Measurements from ENCODE around the gene LAG3. TPM values are rescaled to one million over a fixed set of nuclear protein-coding genes. Genes with fewer than 3 reads are reported as not detected.

LAG3 gene
- total and polyA plus RNA-seq, 10 donors, result 3.7 to 29.4 (median 12.7) TPM

- peaks cover 3 to 65% (median 41%) of the 10 kb centered on the region in 6 donors for H3K4me1 ChIP-seq
Observed at GRCh38 chr12:6790496-6791150, 18.3 kb downstream of the LAG3 start.

GRCh38 chr12:6791931-6792520 lies 19.7 kb downstream of the LAG3 start:
- TF ChIP-seq CTCF (IDR thresholded peaks at IDR 0.05 in 8 of 11, conservative IDR thresholded peaks at IDR 0.05 in 3 of 11) (no peak), POLR2AphosphoS5 (IDR thresholded peaks at IDR 0.05) (no peak), POLR2A (IDR thresholded peaks at IDR 0.05) (no peak)
- H3K27ac ChIP-seq, result peak overlapping the region; percentile 27 to 87 (median 80)
- peaks cover 3 to 53% (median 33%) of the 10 kb centered on the region in 6 donors for H3K4me1 ChIP-seq
- 16 to 38% (median 30%) methylated on average over 13 of the region's 13 CpGs for WGBS, 5 donors
- peaks cover 0 to 21% (median 0%) of the 10 kb centered on the region in 7 donors for H3K27me3 ChIP-seq (replicated peaks in 1 of 7)
- H3K36me3 ChIP-seq, result peaks cover 0 to 24% (median 2%) of the 10 kb centered on the region in 6 donors
- intact Hi-C loops (cut with DNase I; ENCODE audit: low total_unique reads), result no loop called here
- no peak for DNase-seq
- no peaks in the 10 kb centered on the region for H3K9me3 ChIP-seq
- peak overlapping the region in 7 of 8 donors; percentile 22 to 66 (median 43) for H3K4me3 ChIP-seq

More at GRCh38 chr12:6790496-6791150, 18.3 kb downstream of the LAG3 start:
- WGBS, 5 donors, result 65 to 73% (median 71%) methylated on average over 12 of the region's 12 CpGs
- TF ChIP-seq POLR2AphosphoS5 (IDR thresholded peaks at IDR 0.05) (no peak), CTCF (IDR thresholded peaks at IDR 0.05 in 8 of 11, conservative IDR thresholded peaks at IDR 0.05 in 3 of 11) (no peak), POLR2A (IDR thresholded peaks at IDR 0.05) (no peak)
- H3K9me3 ChIP-seq, result no peaks in the 10 kb centered on the region
- peak; percentile 62 for DNase-seq
- peaks cover 0 to 10% (median under 1%) of the 10 kb centered on the region in 6 donors for H3K36me3 ChIP-seq
- intact Hi-C loops (cut with DNase I; ENCODE audit: low total_unique reads), result no loop called here
- H3K27ac ChIP-seq, result peak overlapping the region; percentile 68 to 87 (median 80)
- H3K4me3 ChIP-seq, result peak overlapping the region; percentile 20 to 66 (median 43)
- peaks cover 0 to 7% (median 0%) of the 10 kb centered on the region in 7 donors for H3K27me3 ChIP-seq (replicated peaks in 1 of 7)

- WGBS, 5 donors, result 14 to 22% (median 14%) methylated on average over 12 of the region's 12 CpGs
- H3K36me3 ChIP-seq, result peaks cover 0 to 28% (median 2%) of the 10 kb centered on the region in 6 donors
- intact Hi-C loops (cut with DNase I; ENCODE audit: low total_unique reads), result no loop called here
- peak; percentile 52 to 72 (median 70) for TF ChIP-seq POLR2AphosphoS5 (IDR thresholded peaks at IDR 0.05)
- no peak for TF ChIP-seq CTCF (IDR thresholded peaks at IDR 0.05 in 8 of 11, conservative IDR thresholded peaks at IDR 0.05 in 3 of 11)
- H3K4me3 ChIP-seq, result peak overlapping the region; percentile 7 to 66 (median 41)
- peaks cover 3 to 47% (median 30%) of the 10 kb centered on the region in 6 donors for H3K4me1 ChIP-seq
- no peaks in the 10 kb centered on the region for H3K9me3 ChIP-seq
- peaks cover 0 to 23% (median 0%) of the 10 kb centered on the region in 7 donors for H3K27me3 ChIP-seq (replicated peaks in 1 of 7)
- H3K27ac ChIP-seq, result peak overlapping the region; percentile 27 to 87 (median 80)
- DNase-seq, result peak; percentile 86
Observed at GRCh38 chr12:6792522-6793201, 20.3 kb downstream of the LAG3 start.

Data from spleen (tissue), 11 donors.